SK-N-SH treated with all-trans-retinoic acid at 6 μM for 48 hours (cell line): ENCODE data around the gene SRBD1.

Experiments used
- ARNTL ChIP-seq: fragments of 450-650 bp; formaldehyde crosslinking; IDR thresholded peaks from 2 replicates; pipeline ENCODE4 v1.5.0; 2020; ENCODE audit warnings: low read depth, mild to moderate bottlenecking, moderate library complexity, borderline replicate concordance
- PATZ1 ChIP-seq: fragments of 250-450 bp; sonication (Bioruptor Pico); IDR thresholded peaks from 2 replicates; pipeline ENCODE4 v1.8.0; 2020; ENCODE audit warnings: mild to moderate bottlenecking, moderate library complexity, borderline replicate concordance
- SNAI2 ChIP-seq: fragments of 250-450 bp; sonication (Bioruptor Pico); IDR thresholded peaks from 2 replicates; pipeline ENCODE4 v1.5.0; 2020; ENCODE audit warnings: mild to moderate bottlenecking, moderate library complexity
- TOX ChIP-seq: fragments of 250-450 bp; sonication (Bioruptor Pico); IDR thresholded peaks from 2 replicates; pipeline ENCODE4 v1.8.0; 2021; ENCODE audit warnings: mild to moderate bottlenecking, moderate library complexity, borderline replicate concordance
- TSHZ2 ChIP-seq: fragments of 250-450 bp; sonication (Bioruptor Pico); IDR thresholded peaks from 2 replicates; pipeline ENCODE4 v1.5.0; 2020; ENCODE audit warnings: mild to moderate bottlenecking, moderate library complexity
- ZC3H10 ChIP-seq: fragments of 250-450 bp; sonication (Bioruptor Pico); IDR thresholded peaks from 2 replicates; pipeline ENCODE4 v1.5.1; 2021; ENCODE audit warnings: mild to moderate bottlenecking, moderate library complexity

GRCh38 chr2:45403036-45403435 is 208.0 kb downstream of the SRBD1 start:
- TF ChIP-seq TSHZ2 (CRISPR knock-in tag) (no peak), ZC3H10 (CRISPR knock-in tag) (no peak), PATZ1 (no peak), SNAI2 (CRISPR knock-in tag) (no peak), ARNTL (CRISPR knock-in tag) (no peak), TOX (CRISPR knock-in tag) (no peak)
